IPS-18a (cell line): ENCODE data around the gene MAP3K4.

Experiments
- H3K27ac ChIP-seq: one replicate; pipeline ENCODE4 v1.5.1; 2013; ENCODE audit warnings: low read length
- H3K27me3 ChIP-seq: one replicate; pipeline ENCODE4 v1.6.1; 2013; ENCODE audit warnings: mild to moderate bottlenecking, low read length; ENCODE audit not compliant: control insufficient read depth, insufficient read depth
- H3K36me3 ChIP-seq: one replicate; pipeline ENCODE4 v1.6.1; 2013; ENCODE audit warnings: low read depth, low read length; ENCODE audit not compliant: control insufficient read depth
- H3K4me1 ChIP-seq: one replicate; pipeline ENCODE4 v1.6.1; 2013; ENCODE audit warnings: low read depth, low read length; ENCODE audit not compliant: control insufficient read depth
- H3K4me3 ChIP-seq: one replicate; pipeline ENCODE4 v1.5.1; 2013; ENCODE audit warnings: low read length
- H3K9ac ChIP-seq: one replicate; pipeline ENCODE4 v1.6.1; 2013; ENCODE audit warnings: mild to moderate bottlenecking, low read length, moderate library complexity
- H3K9me3 ChIP-seq: one replicate; pipeline ENCODE4 v1.6.1; 2013; ENCODE audit warnings: low read depth, low read length; ENCODE audit not compliant: control insufficient read depth

MAP3K4 gene

DNA sequence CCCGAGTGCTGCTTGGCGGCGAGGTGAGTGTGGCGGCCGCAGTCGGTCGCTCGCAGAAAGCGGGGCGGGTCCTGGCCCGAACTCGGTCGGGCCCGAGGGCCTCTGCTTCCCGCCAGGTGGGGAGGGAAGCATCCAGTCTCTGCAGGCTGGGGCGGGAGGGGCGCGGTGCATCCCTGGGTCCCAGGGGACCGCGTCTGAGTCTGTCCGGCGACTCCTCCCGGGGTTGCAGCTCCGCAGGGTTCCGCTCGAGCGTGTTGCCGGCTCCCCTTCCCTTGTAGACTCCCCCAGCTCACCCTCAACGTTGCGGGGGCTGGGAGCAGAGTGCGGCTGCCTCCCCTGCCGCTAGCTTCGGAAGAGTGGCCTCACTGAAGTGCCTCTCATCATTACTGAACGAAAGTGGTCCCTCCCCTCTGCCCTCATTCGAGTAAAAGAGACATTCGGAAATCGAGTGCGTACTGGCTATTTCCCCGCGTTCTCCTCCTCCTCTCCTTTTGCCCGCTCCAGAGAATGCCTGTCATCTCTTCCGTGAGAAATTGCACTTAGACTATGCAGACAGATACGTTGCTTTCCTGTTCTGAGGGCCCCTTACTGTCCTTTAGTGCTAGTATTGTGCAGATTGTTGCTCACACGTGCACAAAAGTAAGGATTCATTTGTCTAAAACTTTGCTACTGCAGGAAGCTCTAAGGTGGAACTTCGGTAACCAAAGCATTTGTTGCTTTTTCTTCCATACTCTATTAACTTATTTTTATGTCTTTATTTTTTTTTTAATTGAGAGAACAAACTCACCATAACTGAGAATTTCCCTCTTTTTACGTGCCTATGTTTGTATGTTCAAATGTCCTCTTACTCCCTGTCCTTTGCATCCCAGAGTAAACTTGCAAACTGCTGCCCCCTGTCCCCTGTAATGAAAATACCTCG, 751 bp downstream of the MAP3K4 start:
- no peaks in the 10 kb centered on the region for H3K9me3 ChIP-seq
- H3K9ac ChIP-seq, result peak overlapping the region; percentile 85
- H3K4me1 ChIP-seq, result peaks cover 10% of the 10 kb centered on the region
- H3K36me3 ChIP-seq, result peaks cover 3% of the 10 kb centered on the region
- H3K4me3 ChIP-seq, result peak overlapping the region; percentile 92
- H3K27me3 ChIP-seq, result no peaks in the 10 kb centered on the region
- H3K27ac ChIP-seq, result peak overlapping the region; percentile 45

GRCh38 chr6:160992980-160993314, 1.4 kb downstream of the MAP3K4 start:
- H3K27ac ChIP-seq, result no peak overlapping the region
- peak overlapping the region; percentile 92 for H3K4me3 ChIP-seq
- no peaks in the 10 kb centered on the region for H3K9me3 ChIP-seq
- H3K4me1 ChIP-seq, result peaks cover 10% of the 10 kb centered on the region
- H3K9ac ChIP-seq, result peak overlapping the region; percentile 85
- peaks cover 3% of the 10 kb centered on the region for H3K36me3 ChIP-seq
- H3K27me3 ChIP-seq, result no peaks in the 10 kb centered on the region

DNA sequence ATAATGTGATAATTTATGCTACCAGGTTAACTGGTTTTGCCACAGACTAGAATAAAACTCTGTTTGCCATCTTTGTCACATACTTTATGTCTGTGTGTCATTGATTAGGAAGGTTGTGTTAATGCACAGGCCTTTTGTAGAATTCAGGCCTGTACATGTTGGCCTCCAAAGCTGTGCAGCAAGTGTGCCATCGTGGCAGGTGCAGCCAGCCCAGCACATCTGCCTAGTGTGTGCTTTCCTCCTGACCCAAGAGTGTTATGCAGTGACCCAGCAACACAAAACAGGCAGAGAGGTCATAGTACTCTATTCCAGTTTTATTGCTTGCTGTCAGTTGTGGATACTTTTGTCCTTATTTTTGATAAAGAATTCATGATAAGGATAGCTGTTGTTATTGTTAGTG, 3.7 kb downstream of the MAP3K4 start:
- H3K27ac ChIP-seq, result no peak overlapping the region
- no peak overlapping the region for H3K4me3 ChIP-seq
- H3K27me3 ChIP-seq, result no peaks in the 10 kb centered on the region
- no peak overlapping the region for H3K9ac ChIP-seq
- H3K36me3 ChIP-seq, result peaks cover 3% of the 10 kb centered on the region
- H3K9me3 ChIP-seq, result no peaks in the 10 kb centered on the region
- H3K4me1 ChIP-seq, result peaks cover 10% of the 10 kb centered on the region

GRCh38 chr6:160996131-160996601, 4.6 kb downstream of the MAP3K4 start:
- Histone ChIP-seq H3K9ac (no peak overlapping the region), H3K4me1 (peaks cover 4% of the 10 kb centered on the region), H3K27ac (no peak overlapping the region), H3K4me3 (no peak overlapping the region), H3K9me3 (no peaks in the 10 kb centered on the region), H3K27me3 (no peaks in the 10 kb centered on the region), H3K36me3 (peaks cover 3% of the 10 kb centered on the region)

- no peak overlapping the region for H3K9ac ChIP-seq
- no peaks in the 10 kb centered on the region for H3K27me3 ChIP-seq
- peaks cover 3% of the 10 kb centered on the region for H3K36me3 ChIP-seq
- H3K4me1 ChIP-seq, result peaks cover 9% of the 10 kb centered on the region
- H3K9me3 ChIP-seq, result no peaks in the 10 kb centered on the region
- H3K27ac ChIP-seq, result no peak overlapping the region
- H3K4me3 ChIP-seq, result no peak overlapping the region
These were observed 6.6 kb downstream of the MAP3K4 start for GRCh38 chr6:160998217-160998616.

- Histone ChIP-seq H3K4me3 (no peak overlapping the region), H3K9me3 (no peaks in the 10 kb centered on the region), H3K9ac (no peak overlapping the region), H3K27me3 (no peaks in the 10 kb centered on the region), H3K4me1 (peaks cover 9% of the 10 kb centered on the region), H3K36me3 (peaks cover under 1% of the 10 kb centered on the region), H3K27ac (no peak overlapping the region)
These were observed 7.2 kb downstream of the MAP3K4 start for GRCh38 chr6:160998766-160999165.

- Histone ChIP-seq H3K36me3 (no peaks in the 10 kb centered on the region), H3K27ac (no peak overlapping the region), H3K27me3 (no peaks in the 10 kb centered on the region), H3K9me3 (no peaks in the 10 kb centered on the region), H3K9ac (no peak overlapping the region), H3K4me3 (no peak overlapping the region), H3K4me1 (peaks cover 9% of the 10 kb centered on the region)
These were observed 7.9 kb downstream of the MAP3K4 start for GRCh38 chr6:160999516-160999915.

DNA sequence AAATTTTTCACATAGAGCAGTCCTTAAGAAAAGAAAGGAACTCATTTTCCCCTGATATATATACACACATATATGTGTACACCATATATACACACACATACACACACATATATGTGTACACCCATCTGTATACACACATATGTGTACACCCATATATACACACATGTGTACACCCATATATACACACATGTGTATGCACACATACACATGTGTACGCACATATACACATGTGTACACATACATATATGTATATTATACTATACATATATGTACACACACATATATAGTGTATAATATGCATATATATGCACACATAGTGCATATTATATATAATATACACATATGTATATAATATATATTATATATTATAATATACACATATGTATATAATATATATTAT, 9.1 kb downstream of the MAP3K4 start:
- Histone ChIP-seq H3K27me3 (no peaks in the 10 kb centered on the region), H3K9me3 (no peaks in the 10 kb centered on the region), H3K4me3 (no peak overlapping the region), H3K9ac (no peak overlapping the region), H3K36me3 (no peaks in the 10 kb centered on the region), H3K4me1 (peaks cover 9% of the 10 kb centered on the region), H3K27ac (no peak overlapping the region)

- Histone ChIP-seq H3K27ac (no peak overlapping the region), H3K27me3 (no peaks in the 10 kb centered on the region), H3K36me3 (no peaks in the 10 kb centered on the region), H3K4me3 (no peak overlapping the region), H3K9me3 (no peaks in the 10 kb centered on the region), H3K9ac (no peak overlapping the region), H3K4me1 (peaks cover 5% of the 10 kb centered on the region)
These were observed 9.9 kb downstream of the MAP3K4 start for GRCh38 chr6:161001421-161001820.

DNA sequence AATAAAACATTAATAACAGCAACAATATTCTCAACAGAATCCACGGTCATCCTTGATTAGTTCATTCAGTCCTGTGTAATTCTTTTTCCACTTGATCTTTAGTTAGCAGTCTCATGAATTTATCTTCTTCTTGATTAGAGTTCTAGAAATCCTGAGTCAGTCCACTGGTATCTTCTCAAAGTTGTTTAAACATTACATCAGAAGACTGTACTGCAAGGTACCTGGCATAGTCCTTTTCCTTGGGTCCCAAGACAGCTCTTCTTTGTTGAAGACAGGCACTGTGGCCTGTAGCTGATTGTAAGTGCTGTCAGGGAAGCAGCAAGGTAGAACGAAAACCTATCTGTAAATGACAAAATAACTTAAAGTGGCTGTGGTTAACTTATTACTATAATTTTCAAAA, 11.8 kb downstream of the MAP3K4 start:
- Histone ChIP-seq H3K27ac (no peak overlapping the region), H3K4me3 (no peak overlapping the region), H3K9me3 (no peaks in the 10 kb centered on the region), H3K36me3 (no peaks in the 10 kb centered on the region), H3K9ac (no peak overlapping the region), H3K4me1 (peaks cover 5% of the 10 kb centered on the region), H3K27me3 (no peaks in the 10 kb centered on the region)

GRCh38 chr6:161008245-161008644, 16.7 kb downstream of the MAP3K4 start:
- Histone ChIP-seq H3K27ac (no peak overlapping the region), H3K36me3 (no peaks in the 10 kb centered on the region), H3K9ac (no peak overlapping the region), H3K27me3 (no peaks in the 10 kb centered on the region), H3K4me1 (peaks cover 34% of the 10 kb centered on the region), H3K4me3 (no peak overlapping the region), H3K9me3 (no peaks in the 10 kb centered on the region)

DNA sequence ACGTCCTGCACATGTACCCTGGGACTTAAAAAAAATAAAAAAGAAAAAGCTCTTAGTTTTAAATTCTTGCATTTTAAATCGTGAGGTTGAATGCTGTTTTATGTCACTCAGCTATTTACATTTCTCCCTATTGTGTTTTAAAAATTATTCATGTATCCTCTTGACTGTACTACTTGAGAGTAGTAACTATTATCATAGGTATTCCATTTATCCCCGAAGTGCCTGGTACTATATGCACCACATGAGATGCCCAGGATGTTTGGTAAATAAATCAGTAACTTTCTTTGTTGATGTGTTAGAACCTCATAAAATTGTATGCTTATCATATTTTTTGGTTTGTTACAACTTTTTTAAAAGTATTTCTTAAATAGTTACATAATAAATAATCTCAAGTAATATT, 18.4 kb downstream of the MAP3K4 start:
- Histone ChIP-seq H3K9me3 (no peaks in the 10 kb centered on the region), H3K27me3 (no peaks in the 10 kb centered on the region), H3K4me1 (peaks cover 43% of the 10 kb centered on the region), H3K36me3 (no peaks in the 10 kb centered on the region), H3K9ac (no peak overlapping the region), H3K27ac (no peak overlapping the region), H3K4me3 (no peak overlapping the region)
